Measurements from ENCODE around the gene RCL1.

DNA sequence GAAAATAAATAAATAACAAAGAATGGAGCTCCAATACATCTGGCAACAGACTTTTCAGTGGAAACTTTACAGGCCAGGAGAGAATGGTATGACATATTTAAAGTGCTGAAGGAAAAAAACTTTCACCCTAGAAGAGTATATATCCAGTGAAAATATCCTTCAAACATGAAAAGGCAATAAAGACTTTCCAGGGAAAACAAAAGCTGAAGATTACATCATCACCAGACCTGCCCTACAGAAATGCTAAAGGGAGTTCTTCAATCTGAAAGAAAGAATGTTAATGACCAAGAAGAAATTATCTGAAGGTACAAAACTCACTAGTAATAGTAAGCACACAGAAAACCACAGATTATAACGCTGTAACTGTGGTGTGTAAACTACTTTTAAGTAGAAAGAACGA is 8.3 kb upstream of the RCL1 start:
- TF ChIP-seq, protein P1, sequence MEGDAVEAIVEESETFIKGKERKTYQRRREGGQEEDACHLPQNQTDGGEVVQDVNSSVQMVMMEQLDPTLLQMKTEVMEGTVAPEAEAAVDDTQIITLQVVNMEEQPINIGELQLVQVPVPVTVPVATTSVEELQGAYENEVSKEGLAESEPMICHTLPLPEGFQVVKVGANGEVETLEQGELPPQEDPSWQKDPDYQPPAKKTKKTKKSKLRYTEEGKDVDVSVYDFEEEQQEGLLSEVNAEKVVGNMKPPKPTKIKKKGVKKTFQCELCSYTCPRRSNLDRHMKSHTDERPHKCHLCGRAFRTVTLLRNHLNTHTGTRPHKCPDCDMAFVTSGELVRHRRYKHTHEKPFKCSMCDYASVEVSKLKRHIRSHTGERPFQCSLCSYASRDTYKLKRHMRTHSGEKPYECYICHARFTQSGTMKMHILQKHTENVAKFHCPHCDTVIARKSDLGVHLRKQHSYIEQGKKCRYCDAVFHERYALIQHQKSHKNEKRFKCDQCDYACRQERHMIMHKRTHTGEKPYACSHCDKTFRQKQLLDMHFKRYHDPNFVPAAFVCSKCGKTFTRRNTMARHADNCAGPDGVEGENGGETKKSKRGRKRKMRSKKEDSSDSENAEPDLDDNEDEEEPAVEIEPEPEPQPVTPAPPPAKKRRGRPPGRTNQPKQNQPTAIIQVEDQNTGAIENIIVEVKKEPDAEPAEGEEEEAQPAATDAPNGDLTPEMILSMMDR (IDR thresholded peaks at IDR 0.05; ENCODE audit: extremely low read depth in 1 of 2, insufficient read depth in 1 of 2, low read depth in 1 of 2, low read length in 2 of 2), result no peak
- TF ChIP-seq EZH2 (IDR thresholded peaks at IDR 0.05; ENCODE audit: borderline replicate concordance, low read depth, low read length, severe bottlenecking), result no peak

All from endothelial cell of umbilical vein (primary cell).